HepG2 (cell line): ENCODE measurements around the gene APOM. TPM values are rescaled to one million over a fixed set of nuclear protein-coding genes. Genes with fewer than 3 reads are reported as not detected.
A peak's percentile ranks its signal among the peaks of the same experiment; 100 is the strongest.

Source experiments
- ATF1 ChIP-seq: IDR thresholded peaks from 2 replicates; pipeline ENCODE4 v1.6.1; 2016; ENCODE audit warnings: mild to moderate bottlenecking, control low read depth
- DPF2 ChIP-seq: sonication (generic); formaldehyde crosslinking; IDR thresholded peaks from 2 replicates; pipeline ENCODE4 v1.4.0; 2020; ENCODE audit warnings: mild to moderate bottlenecking, low read depth, missing genetic modification reagents, borderline replicate concordance
- GPN1 ChIP-seq: sonication (generic); formaldehyde crosslinking; IDR thresholded peaks from 2 replicates; pipeline ENCODE4 v1.5.1; 2020; ENCODE audit warnings: missing genetic modification reagents, borderline replicate concordance
- GZF1 ChIP-seq: sonication (generic); formaldehyde crosslinking; IDR thresholded peaks from 2 replicates; pipeline ENCODE4 v1.5.1; 2020; ENCODE audit warnings: mild to moderate bottlenecking, missing genetic modification reagents
- HDAC6 ChIP-seq: fragments of 200-600 bp; sonication (generic); IDR thresholded peaks from 2 replicates; pipeline ENCODE4 v1.7.0; 2017; ENCODE audit warnings: mild to moderate bottlenecking, antibody characterized with exemption, low read length, low read depth
- KDM2A ChIP-seq: sonication (generic); formaldehyde crosslinking; IDR thresholded peaks from 2 replicates; pipeline ENCODE4 v1.4.0; 2020; ENCODE audit warnings: low read depth, missing genetic modification reagents, borderline replicate concordance
- MEIS1 ChIP-seq: sonication (generic); formaldehyde crosslinking; IDR thresholded peaks from 2 replicates; pipeline ENCODE4 v1.9.0; 2021; ENCODE audit warnings: mild to moderate bottlenecking, missing genetic modification reagents, moderate library complexity, borderline replicate concordance
- NR0B2 ChIP-seq: sonication (generic); formaldehyde crosslinking; IDR thresholded peaks from 2 replicates; pipeline ENCODE4 v1.4.0; 2020; ENCODE audit warnings: mild to moderate bottlenecking, missing genetic modification reagents
- POGZ ChIP-seq: sonication (generic); formaldehyde crosslinking; IDR thresholded peaks from 2 replicates; pipeline ENCODE4 v1.4.0; 2020; ENCODE audit warnings: mild to moderate bottlenecking, missing genetic modification reagents
- SIX1 ChIP-seq: sonication (generic); formaldehyde crosslinking; IDR thresholded peaks from 2 replicates; pipeline ENCODE4 v1.4.0; 2020; ENCODE audit warnings: missing genetic modification reagents, borderline replicate concordance
- SNAPC2 ChIP-seq: sonication (generic); formaldehyde crosslinking; IDR thresholded peaks from 2 replicates; pipeline ENCODE4 v1.8.1; 2022; ENCODE audit warnings: mild to moderate bottlenecking, missing genetic modification reagents
- SOX13 ChIP-seq, 3 experiments: fragments of 450-650 bp in 1 of 3; sonication (generic) in 1 of 3; formaldehyde crosslinking in 1 of 3; IDR thresholded peaks in 2 of 3; conservative IDR thresholded peaks in 1 of 3; 2 replicates each; pipeline versions ENCODE4 v1.5.0 to v1.6.1; 2016 to 2020; ENCODE audit warnings: antibody characterized with exemption in 1 of 3, mild to moderate bottlenecking in 1 of 3, missing compliant biosample characterization in 1 of 3, missing genetic modification reagents in 1 of 3, moderate library complexity in 1 of 3
- SRSF9 ChIP-seq: fragments of 200-400 bp; formaldehyde crosslinking; IDR thresholded peaks from 2 replicates; pipeline ENCODE4 v1.6.1; 2018; ENCODE audit warnings: borderline replicate concordance, mild to moderate bottlenecking, low read depth, low read length; ENCODE audit not compliant: insufficient read depth, poor library complexity, severe bottlenecking
- TFE3 ChIP-seq: IDR thresholded peaks from 2 replicates; pipeline ENCODE4 v1.6.1; 2016
- THAP8 ChIP-seq: sonication (generic); formaldehyde crosslinking; IDR thresholded peaks from 2 replicates; pipeline ENCODE4 v1.5.1; 2020; ENCODE audit warnings: missing genetic modification reagents, mild to moderate bottlenecking, borderline replicate concordance
- XBP1 ChIP-seq: sonication (generic); formaldehyde crosslinking; IDR thresholded peaks from 2 replicates; pipeline ENCODE4 v1.5.0; 2020; ENCODE audit warnings: missing genetic modification reagents
- ZFP37 ChIP-seq: sonication (generic); formaldehyde crosslinking; IDR thresholded peaks from 2 replicates; pipeline ENCODE4 v1.4.0; 2020; ENCODE audit warnings: missing genetic modification reagents, borderline replicate concordance
- ZKSCAN8 ChIP-seq: IDR thresholded peaks from 2 replicates; pipeline ENCODE4 v1.6.1; 2016; ENCODE audit warnings: borderline replicate concordance, missing genetic modification reagents, missing compliant biosample characterization
- ZNF17 ChIP-seq: sonication (generic); formaldehyde crosslinking; IDR thresholded peaks from 2 replicates; pipeline ENCODE4 v1.5.0; 2020; ENCODE audit warnings: mild to moderate bottlenecking, missing genetic modification reagents
- ZNF232 ChIP-seq: sonication (generic); formaldehyde crosslinking; IDR thresholded peaks from 2 replicates; pipeline ENCODE4 v1.4.0; 2020; ENCODE audit warnings: missing genetic modification reagents, borderline replicate concordance
- ZNF3 ChIP-seq: IDR thresholded peaks from 2 replicates; pipeline ENCODE4 v1.7.0; 2017; ENCODE audit warnings: inconsistent platforms
- ZNF784 ChIP-seq: sonication (generic); formaldehyde crosslinking; IDR thresholded peaks from 2 replicates; pipeline ENCODE4 v1.5.1; 2020; ENCODE audit warnings: missing genetic modification reagents, mild to moderate bottlenecking, borderline replicate concordance
- polyA plus RNA-seq, 8 experiments: library from polyadenylated mRNA; depleted of rRNA in 3 of 8; stranded (reverse) in 7 of 8; unstranded in 1 of 8; fragments of >200 nt; fragmentation: Illumina TruSeq in 4 of 8; extraction: Trizol in 4 of 8; gene quantifications; 2 replicates each; pipeline versions ENCODE4 v1.2.1 to v1.2.3, GENCODE V29; 2011 to 2016; ENCODE audit warnings: low read depth in 4 of 8, missing spikeins in 1 of 8, mixed read lengths in 1 of 8; ENCODE audit not compliant: insufficient read depth in 1 of 8
- total RNA-seq, 5 experiments: library from RNA; depleted of rRNA; stranded (reverse); fragments of >200 nt; fragmentation: Illumina TruSeq; extraction: Trizol; gene quantifications; 2 replicates each; pipeline ENCODE4 v1.2.3, GENCODE V29; 2016; ENCODE audit warnings: low read depth in 1 of 5
- TF ChIP-seq, protein P1 (sequence below): sonication (generic); formaldehyde crosslinking; IDR thresholded peaks from 2 replicates; pipeline ENCODE4 v1.5.0; 2020; ENCODE audit warnings: missing genetic modification reagents

The APOM gene
- total and polyA plus RNA-seq, 2 of the 13 experiments (the other 11 are each of a cell fraction or from before 2014, with no cell fraction given): 98.2 to 1,140 TPM

GRCh38 chr6:31702819-31703716, 47.4 kb downstream of the APOM start, which contains the start of gene ABHD16A (continued):
- TF ChIP-seq ZNF784 (CRISPR knock-in tag) (0 out of 2 replicates have a peak, but pooled peaks have one; percentile 22), SRSF9 (no peak), ZNF3 (CRISPR knock-in tag) (no peak), SNAPC2 (CRISPR knock-in tag) (peak; percentile 88; the same call in 1 of the 2 replicates), ATF1 (peak; percentile 87), THAP8 (CRISPR knock-in tag) (peak; percentile 66; the same call in 1 of the 2 replicates), SIX1 (CRISPR knock-in tag) (no peak; the same call in 1 of the 2 replicates), GZF1 (CRISPR knock-in tag) (peak; percentile 42; the same call in 1 of the 2 replicates), ZKSCAN8 (CRISPR knock-in tag) (peak; percentile 79; the same call in 1 of the 2 replicates), TFE3 (CRISPR knock-in tag) (peak; percentile 31; the same call in 1 of the 2 replicates), ZFP37 (peak; percentile 9; the same call in 1 of the 2 replicates), ZNF17 (CRISPR knock-in tag) (no peak), NR0B2 (CRISPR knock-in tag) (peak; percentile 14; the same call in 1 of the 2 replicates), ZNF232 (CRISPR knock-in tag) (peak; percentile 41; the same call in 1 of the 2 replicates), XBP1 (no peak), GPN1 (CRISPR knock-in tag) (no peak), MEIS1 (CRISPR knock-in tag) (no peak), POGZ (peak; percentile 79), DPF2 (CRISPR knock-in tag) (no peak), HDAC6 (no peak), SOX13 (IDR thresholded peaks at IDR 0.05) (peak; percentile 42; the same call in 1 of the 2 replicates), SOX13 (CRISPR knock-in tag; conservative IDR thresholded peaks at IDR 0.05 in 1 of 2, IDR thresholded peaks at IDR 0.05 in 1 of 2) (peak in 1 of 2 experiments; percentile 72; a peak in 2 of 4 replicates), KDM2A (peak; percentile 89)
- TF ChIP-seq, protein P1, sequence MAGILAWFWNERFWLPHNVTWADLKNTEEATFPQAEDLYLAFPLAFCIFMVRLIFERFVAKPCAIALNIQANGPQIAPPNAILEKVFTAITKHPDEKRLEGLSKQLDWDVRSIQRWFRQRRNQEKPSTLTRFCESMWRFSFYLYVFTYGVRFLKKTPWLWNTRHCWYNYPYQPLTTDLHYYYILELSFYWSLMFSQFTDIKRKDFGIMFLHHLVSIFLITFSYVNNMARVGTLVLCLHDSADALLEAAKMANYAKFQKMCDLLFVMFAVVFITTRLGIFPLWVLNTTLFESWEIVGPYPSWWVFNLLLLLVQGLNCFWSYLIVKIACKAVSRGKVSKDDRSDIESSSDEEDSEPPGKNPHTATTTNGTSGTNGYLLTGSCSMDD (CRISPR knock-in tag): no peak
